GM21576 (cell line): Measurements from ENCODE around the gene MVB12B.
"Not testable (repeated sequence)": the region's sequence is repeated elsewhere in the genome, so short reads cannot be mapped to it uniquely, and the experiment has no call there.

ENCODE experiments used
- ATAC-seq: cut with Tn5 transposase; IDR thresholded peaks from one replicate; pipeline ENCODE4 v1.9.1; 2021; ENCODE audit warnings: mild to moderate bottlenecking, moderate library complexity; ENCODE audit not compliant: unreplicated experiment

MVB12B gene, protein sequence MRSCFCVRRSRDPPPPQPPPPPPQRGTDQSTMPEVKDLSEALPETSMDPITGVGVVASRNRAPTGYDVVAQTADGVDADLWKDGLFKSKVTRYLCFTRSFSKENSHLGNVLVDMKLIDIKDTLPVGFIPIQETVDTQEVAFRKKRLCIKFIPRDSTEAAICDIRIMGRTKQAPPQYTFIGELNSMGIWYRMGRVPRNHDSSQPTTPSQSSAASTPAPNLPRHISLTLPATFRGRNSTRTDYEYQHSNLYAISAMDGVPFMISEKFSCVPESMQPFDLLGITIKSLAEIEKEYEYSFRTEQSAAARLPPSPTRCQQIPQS

DNA sequence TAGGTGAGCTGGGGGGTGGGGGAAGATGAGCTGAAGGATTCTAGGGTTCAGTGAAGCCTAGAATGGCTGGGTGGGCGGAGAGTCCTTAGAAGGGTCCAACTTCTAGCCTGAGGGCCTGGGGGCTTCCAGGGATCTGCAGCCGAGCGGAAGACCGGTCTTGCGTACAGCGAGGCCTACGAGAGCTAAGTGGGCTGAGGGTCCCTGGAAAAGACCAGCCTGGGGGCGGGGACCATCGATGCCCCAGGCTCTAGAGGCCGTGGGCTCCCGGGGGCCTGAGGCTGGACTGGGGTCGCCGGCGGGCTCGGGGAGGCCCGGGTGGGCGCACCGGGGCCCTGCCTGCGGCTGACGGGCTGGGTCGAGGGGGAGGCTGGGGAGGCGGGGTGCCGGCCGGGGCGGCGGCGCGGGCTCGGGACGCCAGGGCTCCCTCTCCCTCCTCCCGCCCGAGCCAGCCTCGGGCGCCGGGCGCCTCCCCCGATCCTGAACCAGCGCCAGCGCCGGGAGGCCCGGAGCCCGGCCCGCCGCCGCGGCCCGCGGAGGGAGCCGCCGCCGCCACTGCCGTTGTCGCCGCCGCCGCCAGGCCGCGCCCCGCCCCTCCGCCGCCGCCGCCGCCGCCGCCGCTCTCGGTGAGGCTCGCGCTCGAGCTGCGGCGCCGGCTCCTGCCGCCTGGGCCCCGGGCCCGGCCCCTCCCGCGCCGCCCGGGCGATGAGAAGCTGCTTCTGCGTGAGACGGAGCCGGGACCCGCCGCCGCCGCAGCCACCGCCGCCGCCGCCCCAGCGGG, at the start of gene MVB12B:
MVB12B (plus strand) TSS at position 602 of the 778 bp plus-strand sequence; CDS start at position 703, 101 bp downstream.
- ATAC-seq: no peak

DNA sequence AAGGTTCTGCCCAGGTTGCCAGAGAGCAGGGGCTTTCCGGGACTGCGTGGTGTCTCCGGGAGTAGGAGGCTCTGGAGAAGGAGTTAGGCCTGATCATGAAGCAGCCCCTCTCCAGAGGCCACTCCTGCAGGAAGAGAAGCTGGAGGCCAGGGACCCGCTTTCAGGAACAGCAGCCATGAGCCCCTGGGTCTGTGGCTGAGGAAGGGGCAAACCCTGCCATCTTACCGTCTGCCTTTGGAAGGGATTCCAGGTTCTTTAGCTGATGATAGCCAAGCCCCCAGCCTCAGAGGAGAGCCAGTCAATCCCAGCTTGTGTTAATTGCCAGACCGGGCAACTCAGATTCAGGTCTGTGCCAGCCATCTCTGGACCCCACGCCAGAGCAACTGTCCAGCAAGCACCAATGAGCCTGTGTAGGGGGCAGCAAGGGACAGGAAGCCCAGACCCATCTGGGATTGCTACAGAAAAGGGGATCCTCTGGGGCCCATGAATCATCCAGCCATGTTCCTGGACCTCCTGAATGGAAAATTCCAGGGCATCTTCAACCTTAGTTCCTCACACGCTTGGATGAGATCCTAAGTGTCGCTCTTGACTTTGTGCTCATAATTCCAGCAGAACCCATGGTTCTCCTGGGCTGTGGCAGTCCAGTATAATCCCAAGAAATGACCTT, 42.7 kb upstream of the MVB12B start:
- ATAC-seq: no peak

DNA sequence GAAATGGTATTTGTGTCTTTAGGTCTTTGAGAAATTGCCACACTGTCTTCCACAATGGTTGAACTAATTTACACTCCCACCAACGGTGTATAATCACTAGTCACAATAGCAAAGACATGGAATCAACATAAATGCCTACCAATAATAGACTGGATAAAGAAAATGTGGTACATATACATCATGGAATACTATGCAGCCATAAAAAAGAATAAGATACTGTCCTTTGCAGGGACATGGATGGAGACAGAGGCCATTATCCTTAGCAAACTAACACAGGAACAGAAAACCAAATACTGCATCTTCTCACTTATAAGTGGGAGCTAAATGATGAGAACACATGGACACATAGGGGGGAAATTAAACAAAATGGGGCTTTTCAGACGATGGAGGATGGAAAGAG, 41.0 kb upstream of the MVB12B start:
- ATAC-seq: not testable (repeated sequence)

DNA sequence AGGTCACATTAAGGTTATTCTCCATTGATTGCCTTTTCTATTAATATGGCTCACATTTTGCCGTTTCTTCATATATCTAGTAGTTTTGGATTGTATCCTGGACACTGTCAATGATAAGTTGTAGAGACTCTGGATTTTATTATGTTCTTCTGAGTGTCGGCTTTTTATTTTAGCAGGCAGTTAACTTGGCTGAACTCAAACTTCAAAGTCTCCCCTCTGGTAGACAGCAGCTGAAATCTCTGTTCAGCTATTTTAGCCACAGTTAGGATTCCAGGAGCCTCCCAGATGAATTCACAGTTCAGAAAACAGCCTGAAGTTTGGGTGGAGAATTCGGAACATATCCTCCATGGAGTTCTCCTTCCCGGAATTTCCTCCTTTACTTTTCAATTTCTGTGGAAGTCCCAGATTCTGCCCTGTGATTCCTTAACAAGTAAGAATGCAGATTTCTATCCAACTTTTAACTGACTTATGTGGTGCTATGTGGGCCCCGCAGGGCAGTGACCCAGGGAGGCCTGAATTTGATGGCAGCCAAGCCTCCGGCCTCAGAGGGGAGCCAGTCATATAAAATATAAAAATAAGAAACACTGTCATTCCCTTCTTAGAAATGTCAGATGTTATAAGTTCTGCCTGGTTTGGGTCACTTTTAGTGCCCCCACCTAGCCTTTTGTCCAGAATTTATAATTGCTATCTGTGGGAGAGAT, 39.3 kb upstream of the MVB12B start:
- ATAC-seq: no peak

DNA sequence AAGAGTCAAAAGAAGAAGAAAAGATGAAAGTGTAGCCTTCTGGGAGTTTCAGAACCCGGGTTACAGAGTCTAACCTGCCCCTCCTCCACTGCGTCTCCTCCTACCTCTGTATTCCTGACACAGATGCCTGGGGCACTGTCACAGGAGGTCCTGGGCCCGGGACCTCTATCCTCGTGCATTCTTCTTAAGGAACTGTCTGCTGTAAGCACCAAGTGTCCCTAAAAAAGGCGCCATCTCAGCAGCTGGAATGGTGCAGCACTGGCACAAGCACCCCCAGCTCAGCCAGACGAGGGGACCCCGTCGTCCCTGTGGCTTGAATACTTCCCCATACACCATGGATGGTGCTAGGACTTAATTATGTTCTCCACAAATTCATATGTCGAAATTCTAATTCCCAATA, 35.8 kb upstream of the MVB12B start:
- ATAC-seq: no peak

DNA sequence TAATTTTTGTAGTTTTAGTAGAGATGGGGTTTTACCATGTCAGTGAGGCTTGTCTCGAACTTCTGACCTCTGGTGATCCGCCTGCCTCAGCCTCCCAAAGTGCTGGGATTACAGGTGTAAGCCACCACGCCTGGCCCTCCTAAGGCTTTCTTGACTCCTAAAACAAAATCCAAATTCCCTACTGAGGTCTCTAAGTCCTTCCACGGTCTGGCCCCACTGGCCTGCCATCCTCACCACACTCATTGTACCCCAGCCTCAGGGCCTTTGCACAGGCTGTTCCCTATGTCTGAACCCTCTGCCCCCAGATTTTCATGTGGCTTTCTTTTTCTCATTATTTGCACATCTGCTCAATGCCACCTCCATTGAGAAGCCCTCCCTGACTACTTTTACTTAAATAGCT, 34.7 kb upstream of the MVB12B start:
- ATAC-seq: no peak

DNA sequence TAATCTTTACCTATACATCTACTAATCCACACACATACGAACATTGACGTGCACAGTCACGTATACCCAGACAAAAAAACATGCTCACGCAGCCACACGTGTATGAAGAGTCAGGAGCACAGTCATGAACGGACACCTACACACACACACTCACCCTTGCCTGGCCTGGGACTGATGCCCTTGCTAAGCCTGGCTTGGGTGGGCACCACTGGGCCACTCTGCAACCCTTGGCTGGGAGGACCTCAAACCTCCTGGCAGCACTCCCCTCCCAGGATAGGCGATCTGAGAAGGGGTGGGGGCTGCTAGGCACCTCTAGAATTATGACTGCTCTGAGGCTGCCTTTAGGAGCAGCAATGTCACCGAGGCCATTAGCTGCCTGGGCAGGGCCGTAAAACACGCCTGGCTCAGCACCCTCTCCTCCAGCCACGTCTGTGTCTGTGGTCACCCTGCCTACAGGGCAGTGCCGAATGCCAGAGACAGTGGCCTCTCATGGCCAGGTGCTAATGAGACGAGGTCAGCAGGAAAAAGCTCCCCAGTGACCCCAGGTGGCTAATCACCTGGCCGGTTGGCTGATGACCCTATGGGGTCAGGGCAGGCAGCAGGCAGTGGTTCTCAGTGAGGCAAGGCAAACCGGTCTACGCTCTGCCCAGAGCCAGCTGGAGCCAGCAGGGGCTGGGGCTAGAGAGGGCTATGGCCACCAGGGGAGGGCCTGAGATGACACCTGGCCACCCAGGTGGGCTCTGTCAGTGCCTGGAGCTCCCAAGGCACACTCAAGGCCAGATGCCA, 33.7 kb upstream of the MVB12B start:
- no peak for ATAC-seq

DNA sequence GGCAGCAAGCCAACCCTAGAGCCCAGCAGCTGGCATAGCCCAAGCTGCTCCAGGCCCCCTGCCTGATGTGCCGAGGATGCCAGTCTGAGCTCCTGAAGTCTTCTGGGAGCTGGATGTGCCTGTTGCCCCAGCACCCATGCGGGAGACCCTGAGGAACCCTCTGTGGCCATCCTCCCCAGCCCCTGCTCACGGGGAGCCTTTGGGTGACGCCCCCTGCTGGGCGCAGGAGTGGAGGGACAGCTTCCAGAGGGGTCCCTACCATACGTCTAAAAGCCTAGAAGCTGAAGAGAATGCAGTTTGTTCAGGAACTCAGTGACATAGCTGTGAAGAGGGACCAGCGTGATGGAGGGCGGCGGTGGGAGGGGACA, 33.1 kb upstream of the MVB12B start:
- no peak for ATAC-seq

DNA sequence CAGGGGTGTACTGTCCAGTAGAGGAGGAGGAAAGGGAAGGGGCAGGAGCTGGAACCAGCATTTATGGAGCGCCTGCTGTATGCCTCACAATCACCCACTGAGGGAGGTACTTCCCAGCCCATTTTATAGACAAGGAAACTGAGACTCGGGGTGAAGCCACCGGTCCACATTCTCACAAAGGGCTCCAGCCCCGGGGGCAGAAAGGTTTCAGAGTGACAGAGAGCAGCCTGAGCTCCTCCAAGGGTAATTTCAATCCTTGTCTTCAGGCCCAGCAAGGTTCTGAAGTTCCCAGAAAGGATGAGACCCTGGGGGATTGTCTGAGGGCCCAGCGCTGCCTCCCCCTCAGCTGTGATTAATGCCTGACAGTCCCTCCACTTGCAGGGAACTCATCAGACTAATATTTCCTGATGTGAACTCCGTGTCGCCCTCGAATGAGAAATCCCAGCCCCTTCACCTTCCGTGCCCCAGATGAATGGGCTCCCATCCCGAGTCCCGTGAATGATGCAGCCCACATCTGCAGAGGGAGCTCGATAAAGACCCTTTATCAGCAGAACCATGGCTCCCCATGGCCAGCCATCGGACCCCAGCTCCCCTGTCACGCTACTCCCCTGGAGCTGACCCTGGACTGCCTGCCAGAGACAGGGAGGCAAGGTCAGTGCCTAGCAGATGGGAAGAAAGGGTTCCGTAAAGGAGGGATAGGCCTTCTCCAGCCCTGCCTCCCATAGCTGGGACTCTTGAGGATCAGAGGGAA, 32.1 kb upstream of the MVB12B start:
- no peak for ATAC-seq

DNA sequence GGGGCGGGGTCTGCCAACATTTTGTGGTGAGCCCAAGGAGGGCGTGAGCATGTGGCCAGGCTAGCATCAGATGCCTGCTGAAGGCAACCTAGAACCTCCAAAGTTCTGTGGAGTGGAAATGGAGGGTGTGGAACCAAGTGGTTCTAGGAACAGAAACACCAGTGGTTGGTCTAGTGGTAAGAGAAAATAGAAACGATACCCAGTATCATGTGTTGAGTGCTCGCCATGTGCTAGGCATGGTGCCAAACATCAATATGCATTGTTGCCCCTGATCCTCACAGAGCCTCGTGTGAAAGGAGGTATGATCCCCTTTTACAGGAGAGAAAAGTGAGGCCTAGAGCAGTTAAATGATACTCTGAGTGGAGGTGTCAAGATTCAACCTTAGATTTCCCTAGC, 31.5 kb upstream of the MVB12B start:
- no peak for ATAC-seq

DNA sequence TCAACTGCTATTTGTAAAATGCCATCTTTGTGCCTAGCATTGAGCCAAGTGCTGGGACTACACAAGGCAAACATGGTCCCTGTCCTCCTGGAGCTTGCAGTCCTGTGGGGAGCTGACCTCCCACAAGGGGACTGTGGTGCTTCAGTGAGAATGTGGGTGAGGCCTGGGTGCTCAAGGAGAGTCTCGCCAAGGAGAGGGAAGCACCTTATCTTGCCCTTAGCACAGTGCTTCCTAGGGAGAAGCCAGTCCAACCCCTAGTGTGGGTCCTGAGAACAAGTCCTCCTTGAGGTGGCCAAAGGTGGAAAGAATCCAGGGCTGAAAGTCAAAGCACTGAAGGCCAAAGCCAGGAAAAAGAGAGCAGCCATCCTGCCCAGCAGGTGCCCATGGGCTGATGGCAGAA, 31.1 kb upstream of the MVB12B start:
- ATAC-seq: no peak

DNA sequence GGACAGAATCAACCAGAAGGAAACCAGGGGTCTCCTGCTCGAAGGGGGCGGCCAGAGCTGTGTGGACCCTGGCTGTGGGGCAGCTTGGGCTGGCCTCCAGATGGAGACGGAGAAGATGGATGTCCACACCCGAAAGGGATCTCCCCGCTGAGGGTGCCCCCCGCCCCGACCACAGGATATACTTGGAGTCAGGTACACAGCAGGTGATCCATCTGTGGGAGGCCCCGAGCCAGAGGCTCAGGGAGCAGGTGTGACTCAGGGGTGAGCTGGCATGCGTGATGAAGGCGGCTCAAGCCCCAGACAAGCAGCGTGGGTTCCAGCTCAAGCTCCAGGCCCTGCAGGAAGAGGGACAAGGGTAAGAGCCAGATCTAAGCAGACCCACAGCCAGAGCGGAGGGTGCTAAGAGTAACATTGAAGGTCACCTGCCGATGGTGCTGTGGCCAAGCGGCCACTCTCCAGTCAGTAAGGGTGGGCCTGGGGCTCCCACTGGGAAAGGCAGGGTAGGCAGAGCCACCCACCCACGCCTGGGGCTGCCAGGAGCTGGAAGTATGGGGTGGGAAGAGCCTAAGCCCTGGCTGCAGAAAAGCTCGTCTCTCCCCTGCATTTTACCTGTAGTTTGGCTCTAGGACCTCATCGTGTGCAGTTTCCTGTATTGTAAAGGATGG, 30.6 kb upstream of the MVB12B start:
- ATAC-seq: no peak

DNA sequence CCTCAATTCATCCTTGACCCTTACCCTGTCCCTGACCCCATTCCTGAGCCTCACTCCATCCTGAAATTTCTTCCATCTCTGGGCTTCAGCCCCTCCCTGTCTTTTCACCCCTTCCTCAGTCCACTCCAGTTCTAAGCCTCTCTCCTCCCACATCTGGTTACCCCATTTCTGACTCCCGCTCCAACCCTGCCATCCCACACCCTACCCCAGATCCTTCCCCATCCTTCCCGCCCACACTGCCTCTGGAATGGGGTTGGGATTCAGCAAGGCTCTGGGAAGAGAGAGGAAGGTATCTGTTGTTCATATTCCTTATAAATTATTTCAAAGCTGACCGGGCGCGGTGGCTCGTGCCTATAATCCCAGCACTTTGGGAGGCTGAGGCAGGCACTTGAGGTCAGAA, 29.9 kb upstream of the MVB12B start:
- no peak for ATAC-seq

DNA sequence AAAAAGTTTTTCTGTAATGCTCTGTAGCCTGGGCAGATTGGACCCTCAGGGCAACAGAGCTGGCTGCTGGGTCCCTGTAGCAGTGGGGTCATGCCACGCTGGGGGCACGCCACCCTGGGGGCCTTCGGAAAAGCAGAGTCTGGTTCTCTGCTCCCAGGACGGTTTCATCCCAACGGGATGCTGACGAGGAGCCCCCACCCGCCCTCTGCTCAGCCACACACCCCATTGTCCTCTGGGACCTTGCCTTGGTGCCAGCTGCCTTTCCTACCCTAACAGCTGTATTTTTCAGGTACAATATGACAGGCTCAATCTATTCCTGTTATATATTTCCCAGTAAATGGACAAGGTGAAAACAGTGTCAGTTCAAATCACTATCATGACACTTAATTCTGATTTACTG, 29.0 kb upstream of the MVB12B start:
- no peak for ATAC-seq

DNA sequence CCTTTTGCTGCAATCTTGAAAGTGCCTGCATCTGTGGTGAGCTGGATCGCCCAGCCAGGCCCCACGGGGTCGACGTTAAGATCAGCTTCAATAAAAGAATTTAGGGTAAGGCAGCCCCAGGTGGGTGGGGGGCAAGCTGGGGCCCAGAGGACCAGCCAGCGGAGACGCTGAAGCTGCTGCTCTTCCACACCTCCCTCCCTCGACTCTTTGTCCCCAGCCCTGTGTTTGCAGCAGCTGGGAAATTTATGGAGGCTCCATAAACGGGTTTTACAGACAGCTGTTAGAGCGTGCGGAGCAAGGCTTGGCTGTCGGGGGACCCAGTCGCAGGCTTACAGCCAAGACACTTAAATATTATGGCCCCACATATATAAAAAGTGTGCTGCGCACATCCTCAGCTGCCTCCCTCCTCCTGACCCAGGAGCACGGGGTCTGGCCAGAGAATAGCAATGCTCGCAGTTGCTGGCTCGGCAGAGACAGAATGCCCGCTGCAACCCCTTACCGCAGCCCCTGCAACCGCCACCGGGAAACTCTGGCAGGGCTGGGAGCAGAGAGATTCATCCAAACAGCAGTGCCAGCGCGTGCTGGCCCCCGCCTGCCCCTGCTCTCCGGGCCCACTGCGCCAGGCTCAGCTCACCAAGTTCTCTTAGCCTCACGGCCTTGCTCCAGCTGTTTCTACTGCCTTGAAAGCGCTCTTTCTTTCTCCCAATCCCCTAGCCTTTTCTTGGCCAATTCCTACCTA, 28.4 kb upstream of the MVB12B start:
- no peak for ATAC-seq

DNA sequence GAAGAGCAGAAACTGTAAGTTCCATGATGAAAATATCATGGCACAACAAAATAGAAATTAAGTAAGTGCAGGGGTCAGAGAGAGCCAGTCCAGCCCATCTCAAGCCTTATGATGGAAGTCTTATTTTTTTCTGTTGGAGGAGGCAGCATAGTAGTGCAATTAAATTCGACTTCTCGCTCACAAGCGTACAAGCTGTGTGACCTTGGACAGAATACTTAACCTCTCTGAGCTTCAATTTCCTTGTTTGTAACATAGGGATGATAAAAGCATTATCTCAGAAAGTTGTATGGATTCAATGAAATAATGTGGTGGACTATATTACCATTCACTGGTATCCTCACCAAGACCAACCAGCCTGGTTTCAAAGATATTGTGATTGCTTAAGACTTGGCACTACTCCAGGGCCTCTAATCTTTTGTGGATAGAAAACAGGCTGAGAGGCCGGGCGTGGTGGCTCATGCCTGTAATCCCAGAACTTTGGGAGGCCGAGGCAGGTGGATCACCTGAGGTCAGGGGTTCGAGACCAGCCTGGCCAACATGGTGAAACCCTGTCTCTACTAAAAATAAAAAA, 26.8 kb upstream of the MVB12B start:
- no peak for ATAC-seq

DNA sequence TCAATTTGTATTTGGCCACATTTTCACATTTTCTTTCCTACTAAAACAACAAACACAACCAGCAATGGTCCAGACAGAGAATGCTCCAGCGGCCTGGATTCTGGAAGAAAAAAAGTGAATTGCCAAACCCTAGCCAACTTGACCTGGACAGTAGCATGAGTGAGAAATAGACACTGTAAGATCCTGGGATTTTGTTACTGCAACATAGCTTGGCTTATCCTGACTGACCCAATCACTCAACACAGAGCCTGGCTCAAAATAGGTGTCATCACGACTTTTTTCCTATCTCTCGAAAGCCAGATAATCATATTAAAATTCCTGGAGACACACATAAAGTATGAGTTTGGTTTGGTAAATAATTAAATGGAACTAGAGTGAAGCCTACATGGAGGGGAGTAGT, 25.4 kb upstream of the MVB12B start:
- ATAC-seq: no peak

DNA sequence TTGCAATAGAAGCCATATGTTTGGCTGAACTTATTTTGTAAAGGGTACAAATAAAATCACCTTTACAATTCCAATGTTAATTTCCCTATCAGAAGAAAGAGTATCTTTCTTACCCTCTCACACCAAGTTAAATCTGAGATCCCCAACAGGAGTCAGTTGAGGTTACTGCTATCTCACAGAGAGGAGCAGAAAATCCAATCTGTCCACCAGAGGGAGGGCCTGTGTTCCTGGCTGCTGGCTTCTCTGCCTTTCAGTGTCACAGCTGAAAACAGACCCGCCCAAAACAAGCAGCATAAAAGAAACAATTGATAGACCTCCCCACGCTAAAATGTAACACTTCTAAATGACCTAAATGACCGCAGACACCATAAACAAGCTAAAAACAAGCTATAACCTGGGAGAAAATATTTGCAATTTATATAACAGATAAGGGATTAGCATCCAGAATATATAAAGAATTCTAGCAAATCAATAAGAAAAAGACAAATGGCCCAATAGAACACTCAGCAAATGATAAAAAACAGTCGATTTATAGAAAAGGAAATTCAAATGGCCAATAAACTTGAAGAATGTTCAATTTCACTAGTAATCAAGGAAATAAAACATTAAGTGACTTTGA, 24.5 kb upstream of the MVB12B start:
- ATAC-seq: no peak
